Astrocyte (in vitro differentiated cells and primary cell): ENCODE measurements around the gene ROMO1.

Experiments used
- EZH2 ChIP-seq: IDR thresholded peaks from 2 replicates; pipeline ENCODE4 v1.6.1; 2012; ENCODE audit warnings: mild to moderate bottlenecking, low read length, inconsistent platforms; ENCODE audit not compliant: insufficient read depth
- TF ChIP-seq, protein P1 (sequence below): IDR thresholded peaks from 2 replicates; pipeline ENCODE4 v1.5.1; 2011; ENCODE audit warnings: low read depth, mild to moderate bottlenecking, inconsistent platforms, low read length, moderate library complexity; ENCODE audit not compliant: insufficient read depth

DNA sequence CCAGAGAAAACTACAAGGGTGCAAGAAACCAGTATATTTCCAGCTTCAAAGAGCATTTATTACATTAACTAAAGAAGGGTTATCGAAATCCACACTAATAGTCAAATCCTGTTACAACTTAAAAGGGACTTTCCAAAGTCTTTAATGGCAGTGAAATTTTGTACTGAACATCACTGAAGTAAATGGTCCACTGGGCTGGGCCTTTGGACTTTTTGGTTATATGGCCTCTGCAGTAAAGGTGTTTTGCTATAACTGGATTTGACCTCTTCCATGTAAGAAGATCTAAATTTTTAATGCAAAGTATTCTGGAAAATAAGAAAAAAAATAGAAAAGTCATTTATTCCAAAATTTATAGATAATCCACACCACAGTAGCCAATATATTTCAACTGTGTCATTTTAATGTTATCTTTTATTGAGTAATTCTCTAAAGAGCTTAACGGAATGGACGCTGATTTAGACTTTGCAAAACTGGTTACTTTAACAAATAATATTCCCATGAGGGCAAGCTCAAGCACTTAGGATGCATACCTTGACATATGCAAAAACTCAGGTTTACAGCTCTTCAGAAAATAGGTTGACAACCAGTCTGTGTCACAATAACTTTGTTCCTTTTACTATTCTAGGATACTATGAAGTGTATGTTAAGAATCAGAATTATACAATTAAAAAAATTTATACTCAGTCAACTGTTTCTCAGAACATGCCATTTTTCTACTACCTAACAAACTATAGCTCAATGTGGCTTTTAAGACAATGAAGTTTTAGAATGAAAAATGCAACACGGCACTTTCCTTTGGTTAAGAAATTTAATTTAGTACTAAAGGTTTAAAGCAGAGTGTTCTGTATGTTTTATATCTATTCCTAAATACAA, 35.8 kb downstream of the ROMO1 start:
- TF ChIP-seq, protein P1, sequence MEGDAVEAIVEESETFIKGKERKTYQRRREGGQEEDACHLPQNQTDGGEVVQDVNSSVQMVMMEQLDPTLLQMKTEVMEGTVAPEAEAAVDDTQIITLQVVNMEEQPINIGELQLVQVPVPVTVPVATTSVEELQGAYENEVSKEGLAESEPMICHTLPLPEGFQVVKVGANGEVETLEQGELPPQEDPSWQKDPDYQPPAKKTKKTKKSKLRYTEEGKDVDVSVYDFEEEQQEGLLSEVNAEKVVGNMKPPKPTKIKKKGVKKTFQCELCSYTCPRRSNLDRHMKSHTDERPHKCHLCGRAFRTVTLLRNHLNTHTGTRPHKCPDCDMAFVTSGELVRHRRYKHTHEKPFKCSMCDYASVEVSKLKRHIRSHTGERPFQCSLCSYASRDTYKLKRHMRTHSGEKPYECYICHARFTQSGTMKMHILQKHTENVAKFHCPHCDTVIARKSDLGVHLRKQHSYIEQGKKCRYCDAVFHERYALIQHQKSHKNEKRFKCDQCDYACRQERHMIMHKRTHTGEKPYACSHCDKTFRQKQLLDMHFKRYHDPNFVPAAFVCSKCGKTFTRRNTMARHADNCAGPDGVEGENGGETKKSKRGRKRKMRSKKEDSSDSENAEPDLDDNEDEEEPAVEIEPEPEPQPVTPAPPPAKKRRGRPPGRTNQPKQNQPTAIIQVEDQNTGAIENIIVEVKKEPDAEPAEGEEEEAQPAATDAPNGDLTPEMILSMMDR, result no peak
- TF ChIP-seq EZH2, result no peak
